Measurements from ENCODE around the gene KLRB1.

KLRB1 gene

GRCh38 chr12:9606736-9607372 lies 862 bp downstream of the KLRB1 start:
- Histone ChIP-seq H3K4me3 (replicated peaks; ENCODE audit: insufficient read depth, low read length) (no peak overlapping the region), H3K27me3 (ENCODE audit: insufficient read depth, poor library complexity, severe bottlenecking) (no peaks in the 10 kb centered on the region), H3K27ac (replicated peaks) (no peak overlapping the region)
- TF ChIP-seq POLR2AphosphoS5 (IDR thresholded peaks at IDR 0.05; ENCODE audit: low read depth), result no peak
- TF ChIP-seq, protein P1, sequence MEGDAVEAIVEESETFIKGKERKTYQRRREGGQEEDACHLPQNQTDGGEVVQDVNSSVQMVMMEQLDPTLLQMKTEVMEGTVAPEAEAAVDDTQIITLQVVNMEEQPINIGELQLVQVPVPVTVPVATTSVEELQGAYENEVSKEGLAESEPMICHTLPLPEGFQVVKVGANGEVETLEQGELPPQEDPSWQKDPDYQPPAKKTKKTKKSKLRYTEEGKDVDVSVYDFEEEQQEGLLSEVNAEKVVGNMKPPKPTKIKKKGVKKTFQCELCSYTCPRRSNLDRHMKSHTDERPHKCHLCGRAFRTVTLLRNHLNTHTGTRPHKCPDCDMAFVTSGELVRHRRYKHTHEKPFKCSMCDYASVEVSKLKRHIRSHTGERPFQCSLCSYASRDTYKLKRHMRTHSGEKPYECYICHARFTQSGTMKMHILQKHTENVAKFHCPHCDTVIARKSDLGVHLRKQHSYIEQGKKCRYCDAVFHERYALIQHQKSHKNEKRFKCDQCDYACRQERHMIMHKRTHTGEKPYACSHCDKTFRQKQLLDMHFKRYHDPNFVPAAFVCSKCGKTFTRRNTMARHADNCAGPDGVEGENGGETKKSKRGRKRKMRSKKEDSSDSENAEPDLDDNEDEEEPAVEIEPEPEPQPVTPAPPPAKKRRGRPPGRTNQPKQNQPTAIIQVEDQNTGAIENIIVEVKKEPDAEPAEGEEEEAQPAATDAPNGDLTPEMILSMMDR (IDR thresholded peaks at IDR 0.05; ENCODE audit: insufficient read depth, low read length), result no peak
- no peak for TF ChIP-seq REST (IDR thresholded peaks at IDR 0.05; ENCODE audit: insufficient replicate concordance, low read depth)
- no peak for DNase-seq (ENCODE audit: low read depth in 1 of 2, low spot score in 1 of 2)

DNA sequence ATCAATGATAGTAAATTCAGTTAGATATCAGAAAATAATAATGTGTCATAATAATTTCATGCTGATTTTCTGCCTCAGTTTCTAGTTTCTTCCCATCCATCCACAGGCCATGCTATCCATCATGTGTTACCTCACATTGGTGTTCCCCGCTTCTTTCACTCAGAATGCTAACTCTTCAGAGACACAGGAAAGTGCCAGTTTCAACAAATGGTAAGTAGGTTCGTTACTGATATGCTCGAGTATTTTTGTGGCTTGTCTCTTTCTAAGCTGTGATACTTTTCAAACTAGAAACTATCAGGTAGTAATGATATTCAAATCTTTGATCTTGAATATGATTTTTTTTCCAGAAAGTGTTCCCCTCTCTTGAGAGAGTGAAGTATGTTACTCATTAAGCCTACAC lies 1.5 kb downstream of the KLRB1 start:
- no peak for TF ChIP-seq GABPA (IDR thresholded peaks at IDR 0.05; ENCODE audit: low read depth)
- no peak for TF ChIP-seq REST (IDR thresholded peaks at IDR 0.05; ENCODE audit: insufficient replicate concordance, low read depth)
- no peak for TF ChIP-seq POLR2AphosphoS5 (IDR thresholded peaks at IDR 0.05; ENCODE audit: low read depth)
- TF ChIP-seq, protein P1 (IDR thresholded peaks at IDR 0.05; ENCODE audit: insufficient read depth, low read length), result no peak
- TF ChIP-seq SPI1 (IDR thresholded peaks at IDR 0.05; ENCODE audit: borderline replicate concordance, low read depth), result no peak
- DNase-seq (ENCODE audit: low read depth in 1 of 2, low spot score in 1 of 2), result no peak
- H3K27ac ChIP-seq (replicated peaks), result no peak overlapping the region
- H3K27me3 ChIP-seq (ENCODE audit: insufficient read depth, poor library complexity, severe bottlenecking), result no peaks in the 10 kb centered on the region
- H3K4me3 ChIP-seq (replicated peaks; ENCODE audit: insufficient read depth, low read length), result no peak overlapping the region

GRCh38 chr12:9605483-9605882 lies 2.2 kb downstream of the KLRB1 start:
- DNase-seq (ENCODE audit: low read depth in 1 of 2, low spot score in 1 of 2), result no peak
- no peak overlapping the region for H3K27ac ChIP-seq (replicated peaks)
- TF ChIP-seq, protein P1 (IDR thresholded peaks at IDR 0.05; ENCODE audit: insufficient read depth, low read length), result no peak
- TF ChIP-seq SPI1 (IDR thresholded peaks at IDR 0.05; ENCODE audit: borderline replicate concordance, low read depth), result no peak
- no peak for TF ChIP-seq GABPA (IDR thresholded peaks at IDR 0.05; ENCODE audit: low read depth)
- no peak for TF ChIP-seq REST (IDR thresholded peaks at IDR 0.05; ENCODE audit: insufficient replicate concordance, low read depth)
- no peak for TF ChIP-seq POLR2AphosphoS5 (IDR thresholded peaks at IDR 0.05; ENCODE audit: low read depth)
- no peaks in the 10 kb centered on the region for H3K27me3 ChIP-seq (ENCODE audit: insufficient read depth, poor library complexity, severe bottlenecking)
- no peak overlapping the region for H3K4me3 ChIP-seq (replicated peaks; ENCODE audit: insufficient read depth, low read length)

Measured in HL-60 (cell line).